GM19372 (cell line): Measurements from ENCODE around the gene FGF10.

Experiments
- ATAC-seq: cut with Tn5 transposase; IDR thresholded peaks from one replicate; pipeline ENCODE4 v1.9.1; 2021; ENCODE audit warnings: mild to moderate bottlenecking, low read depth, moderate library complexity; ENCODE audit not compliant: unreplicated experiment

FGF10 gene

GRCh38 chr5:44266882-44267576, 122.2 kb downstream of the FGF10 start:
- ATAC-seq, result no peak

DNA sequence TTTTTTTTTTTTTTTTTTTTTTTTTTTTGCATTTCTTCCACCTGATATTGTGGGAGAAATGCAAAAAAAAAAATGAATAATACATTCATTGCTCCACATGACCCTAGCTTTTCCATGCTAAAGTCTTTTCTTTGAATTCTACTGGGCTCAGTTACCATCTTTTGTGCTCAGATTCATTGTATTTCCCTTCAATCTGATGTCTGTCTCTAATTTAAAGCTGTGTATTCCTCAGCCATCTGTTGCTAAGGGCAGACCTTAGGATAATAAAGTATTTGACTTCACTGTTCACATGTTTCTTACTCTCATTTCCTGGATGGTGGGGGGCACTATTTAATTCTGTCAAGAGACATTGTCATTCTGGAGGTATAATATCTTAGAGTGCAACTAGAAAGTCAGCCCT, 123.5 kb downstream of the FGF10 start:
- ATAC-seq, result no peak

GRCh38 chr5:44260793-44261192, 128.4 kb downstream of the FGF10 start:
- ATAC-seq, result no peak

- no peak for ATAC-seq
Observed at GRCh38 chr5:44257653-44258365, 131.4 kb downstream of the FGF10 start.

DNA sequence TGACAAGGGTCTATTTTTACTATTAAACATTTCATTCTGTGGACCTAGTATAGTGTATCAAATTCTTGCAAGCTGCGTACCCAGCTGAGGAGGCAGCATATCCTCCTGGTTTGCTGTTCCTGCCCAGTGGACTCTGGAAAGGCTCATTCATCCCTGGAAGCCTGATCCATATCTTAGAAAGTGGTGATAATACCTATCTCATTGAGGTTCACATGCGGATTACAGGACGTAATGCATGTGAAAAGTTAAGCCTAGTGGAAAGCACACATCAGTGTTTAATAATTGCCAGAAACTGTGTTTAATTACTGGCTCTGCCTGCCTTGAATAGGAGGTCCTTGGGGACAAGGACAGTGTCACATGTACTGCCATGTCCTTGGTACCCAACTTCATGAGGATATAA, 132.0 kb downstream of the FGF10 start:
- ATAC-seq, result no peak
